Measurements from ENCODE around the gene ABCD2.
A peak's percentile ranks its signal among the peaks of the same experiment; 100 is the strongest.

ABCD2 gene

DNA sequence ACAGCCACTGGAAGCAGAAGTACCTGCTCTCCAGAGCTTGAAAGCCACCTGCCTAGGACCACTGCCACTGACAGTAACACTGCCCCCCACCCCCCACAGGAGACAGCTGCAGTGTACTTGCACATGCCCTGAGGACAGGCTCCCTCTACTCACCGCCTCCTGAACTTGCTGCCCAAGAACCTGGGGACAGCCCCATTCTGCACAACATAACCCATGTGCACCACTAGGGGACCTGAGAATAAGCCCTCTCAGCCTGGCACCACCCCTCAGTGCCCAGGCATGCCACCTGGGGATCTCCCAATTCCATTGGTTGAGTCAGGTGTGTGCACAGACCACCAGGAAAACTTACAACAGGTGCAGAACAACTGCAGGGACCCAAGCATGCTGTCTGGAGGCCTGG lies 109.6 kb downstream of the ABCD2 start:
- TF ChIP-seq, protein P1, sequence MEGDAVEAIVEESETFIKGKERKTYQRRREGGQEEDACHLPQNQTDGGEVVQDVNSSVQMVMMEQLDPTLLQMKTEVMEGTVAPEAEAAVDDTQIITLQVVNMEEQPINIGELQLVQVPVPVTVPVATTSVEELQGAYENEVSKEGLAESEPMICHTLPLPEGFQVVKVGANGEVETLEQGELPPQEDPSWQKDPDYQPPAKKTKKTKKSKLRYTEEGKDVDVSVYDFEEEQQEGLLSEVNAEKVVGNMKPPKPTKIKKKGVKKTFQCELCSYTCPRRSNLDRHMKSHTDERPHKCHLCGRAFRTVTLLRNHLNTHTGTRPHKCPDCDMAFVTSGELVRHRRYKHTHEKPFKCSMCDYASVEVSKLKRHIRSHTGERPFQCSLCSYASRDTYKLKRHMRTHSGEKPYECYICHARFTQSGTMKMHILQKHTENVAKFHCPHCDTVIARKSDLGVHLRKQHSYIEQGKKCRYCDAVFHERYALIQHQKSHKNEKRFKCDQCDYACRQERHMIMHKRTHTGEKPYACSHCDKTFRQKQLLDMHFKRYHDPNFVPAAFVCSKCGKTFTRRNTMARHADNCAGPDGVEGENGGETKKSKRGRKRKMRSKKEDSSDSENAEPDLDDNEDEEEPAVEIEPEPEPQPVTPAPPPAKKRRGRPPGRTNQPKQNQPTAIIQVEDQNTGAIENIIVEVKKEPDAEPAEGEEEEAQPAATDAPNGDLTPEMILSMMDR (IDR thresholded peaks at IDR 0.05; ENCODE audit: poor library complexity, severe bottlenecking): no peak
- no peak overlapping the region for H3K4me3 ChIP-seq (ENCODE audit: severe bottlenecking)
- H3K27me3 ChIP-seq (ENCODE audit: insufficient read depth, poor library complexity, severe bottlenecking): no peaks in the 10 kb centered on the region
- H3K36me3 ChIP-seq (ENCODE audit: low read depth): no peaks in the 10 kb centered on the region
- no peak for ATAC-seq (ENCODE audit: low read depth)
- H3K9me3 ChIP-seq (ENCODE audit: severe bottlenecking): no peaks in the 10 kb centered on the region
- no peak overlapping the region for H3K27ac ChIP-seq (ENCODE audit: poor library complexity, severe bottlenecking)
- no peaks in the 10 kb centered on the region for H3K4me1 ChIP-seq (ENCODE audit: insufficient read depth, poor library complexity, severe bottlenecking)
- DNase-seq (ENCODE audit: low spot score): no peak

DNA sequence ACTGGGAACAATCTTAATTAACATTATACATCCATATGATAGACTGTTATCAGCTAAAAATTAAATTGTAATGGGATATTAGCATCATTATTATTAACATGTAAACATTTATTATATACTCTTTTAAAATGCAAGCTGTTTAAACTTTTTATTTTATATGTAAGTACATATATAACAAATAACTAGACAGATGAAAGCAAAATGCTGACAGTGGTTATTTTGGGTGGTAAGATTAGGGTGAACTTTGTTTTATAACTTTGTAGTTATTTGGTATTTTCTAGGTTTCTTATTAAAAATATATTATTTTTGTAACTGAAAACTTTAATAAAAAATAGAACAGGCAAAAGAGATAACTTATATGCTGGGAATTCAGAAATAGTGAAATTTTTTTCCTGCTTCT lies 114.0 kb downstream of the ABCD2 start:
- H3K9me3 ChIP-seq (ENCODE audit: severe bottlenecking): no peaks in the 10 kb centered on the region
- H3K4me3 ChIP-seq (ENCODE audit: severe bottlenecking): no peak overlapping the region
- no peaks in the 10 kb centered on the region for H3K36me3 ChIP-seq (ENCODE audit: low read depth)
- H3K27ac ChIP-seq (ENCODE audit: poor library complexity, severe bottlenecking): no peak overlapping the region
- DNase-seq (ENCODE audit: low spot score) (no peak), ATAC-seq (ENCODE audit: low read depth) (no peak)
- no peaks in the 10 kb centered on the region for H3K27me3 ChIP-seq (ENCODE audit: insufficient read depth, poor library complexity, severe bottlenecking)
- peaks cover 9% of the 10 kb centered on the region for H3K4me1 ChIP-seq (ENCODE audit: insufficient read depth, poor library complexity, severe bottlenecking)
- TF ChIP-seq, protein P1 (IDR thresholded peaks at IDR 0.05; ENCODE audit: poor library complexity, severe bottlenecking): no peak

- DNase-seq (ENCODE audit: low spot score) (no peak), ATAC-seq (ENCODE audit: low read depth) (peak; percentile 44; the same call in 2 of the 3 replicates)
- H3K36me3 ChIP-seq (ENCODE audit: low read depth): no peaks in the 10 kb centered on the region
- TF ChIP-seq, protein P1 (IDR thresholded peaks at IDR 0.05; ENCODE audit: poor library complexity, severe bottlenecking): no peak
- no peak overlapping the region for H3K4me3 ChIP-seq (ENCODE audit: severe bottlenecking)
- H3K27ac ChIP-seq (ENCODE audit: poor library complexity, severe bottlenecking): no peak overlapping the region
- no peaks in the 10 kb centered on the region for H3K27me3 ChIP-seq (ENCODE audit: insufficient read depth, poor library complexity, severe bottlenecking)
- H3K4me1 ChIP-seq (ENCODE audit: insufficient read depth, poor library complexity, severe bottlenecking): peaks cover 9% of the 10 kb centered on the region
- H3K9me3 ChIP-seq (ENCODE audit: severe bottlenecking): no peaks in the 10 kb centered on the region
Measured at GRCh38 chr12:39505023-39505422, 114.6 kb downstream of the ABCD2 start.

- Histone ChIP-seq H3K27me3 (ENCODE audit: insufficient read depth, poor library complexity, severe bottlenecking) (no peaks in the 10 kb centered on the region), H3K27ac (ENCODE audit: poor library complexity, severe bottlenecking) (peak overlapping the region; percentile 7), H3K4me1 (ENCODE audit: insufficient read depth, poor library complexity, severe bottlenecking) (peaks cover 9% of the 10 kb centered on the region), H3K9me3 (ENCODE audit: severe bottlenecking) (no peaks in the 10 kb centered on the region), H3K36me3 (ENCODE audit: low read depth) (no peaks in the 10 kb centered on the region), H3K4me3 (ENCODE audit: severe bottlenecking) (no peak overlapping the region)
- ATAC-seq (ENCODE audit: low read depth) (peak; percentile 93), DNase-seq (ENCODE audit: low spot score) (no peak)
- TF ChIP-seq, protein P1 (IDR thresholded peaks at IDR 0.05; ENCODE audit: poor library complexity, severe bottlenecking): peak; percentile 52
Measured at GRCh38 chr12:39503439-39503838, 116.2 kb downstream of the ABCD2 start.

- TF ChIP-seq, protein P1 (IDR thresholded peaks at IDR 0.05; ENCODE audit: poor library complexity, severe bottlenecking): no peak
- peak overlapping the region; percentile 7 for H3K27ac ChIP-seq (ENCODE audit: poor library complexity, severe bottlenecking)
- no peaks in the 10 kb centered on the region for H3K27me3 ChIP-seq (ENCODE audit: insufficient read depth, poor library complexity, severe bottlenecking)
- no peak overlapping the region for H3K4me3 ChIP-seq (ENCODE audit: severe bottlenecking)
- H3K9me3 ChIP-seq (ENCODE audit: severe bottlenecking): no peaks in the 10 kb centered on the region
- no peak for ATAC-seq (ENCODE audit: low read depth)
- peaks cover 9% of the 10 kb centered on the region for H3K4me1 ChIP-seq (ENCODE audit: insufficient read depth, poor library complexity, severe bottlenecking)
- H3K36me3 ChIP-seq (ENCODE audit: low read depth): no peaks in the 10 kb centered on the region
- DNase-seq (ENCODE audit: low spot score): no peak
Measured at GRCh38 chr12:39502726-39503125, 116.9 kb downstream of the ABCD2 start.
